Epithelial cell of prostate (primary cell): ENCODE data around the gene C2orf15.
"Not testable (repeated sequence)": the region's sequence is repeated elsewhere in the genome, so short reads cannot be mapped to it uniquely, and the experiment has no call there.

Source experiments
- DNase-seq: peaks from one replicate; pipeline ENCODE4 v3.0.0-alpha.2; 2011; ENCODE audit warnings: low read depth, low spot score
- H3K27ac ChIP-seq: fragments of 450-650 bp; 2 replicates; pipeline ENCODE4 v1.5.1; 2017; ENCODE audit warnings: mild to moderate bottlenecking

C2orf15 gene, protein sequence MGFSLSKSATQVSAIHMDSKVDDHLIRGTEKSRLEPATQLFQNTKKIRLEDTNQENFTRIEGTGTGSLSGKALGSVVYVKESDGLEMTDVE

DNA sequence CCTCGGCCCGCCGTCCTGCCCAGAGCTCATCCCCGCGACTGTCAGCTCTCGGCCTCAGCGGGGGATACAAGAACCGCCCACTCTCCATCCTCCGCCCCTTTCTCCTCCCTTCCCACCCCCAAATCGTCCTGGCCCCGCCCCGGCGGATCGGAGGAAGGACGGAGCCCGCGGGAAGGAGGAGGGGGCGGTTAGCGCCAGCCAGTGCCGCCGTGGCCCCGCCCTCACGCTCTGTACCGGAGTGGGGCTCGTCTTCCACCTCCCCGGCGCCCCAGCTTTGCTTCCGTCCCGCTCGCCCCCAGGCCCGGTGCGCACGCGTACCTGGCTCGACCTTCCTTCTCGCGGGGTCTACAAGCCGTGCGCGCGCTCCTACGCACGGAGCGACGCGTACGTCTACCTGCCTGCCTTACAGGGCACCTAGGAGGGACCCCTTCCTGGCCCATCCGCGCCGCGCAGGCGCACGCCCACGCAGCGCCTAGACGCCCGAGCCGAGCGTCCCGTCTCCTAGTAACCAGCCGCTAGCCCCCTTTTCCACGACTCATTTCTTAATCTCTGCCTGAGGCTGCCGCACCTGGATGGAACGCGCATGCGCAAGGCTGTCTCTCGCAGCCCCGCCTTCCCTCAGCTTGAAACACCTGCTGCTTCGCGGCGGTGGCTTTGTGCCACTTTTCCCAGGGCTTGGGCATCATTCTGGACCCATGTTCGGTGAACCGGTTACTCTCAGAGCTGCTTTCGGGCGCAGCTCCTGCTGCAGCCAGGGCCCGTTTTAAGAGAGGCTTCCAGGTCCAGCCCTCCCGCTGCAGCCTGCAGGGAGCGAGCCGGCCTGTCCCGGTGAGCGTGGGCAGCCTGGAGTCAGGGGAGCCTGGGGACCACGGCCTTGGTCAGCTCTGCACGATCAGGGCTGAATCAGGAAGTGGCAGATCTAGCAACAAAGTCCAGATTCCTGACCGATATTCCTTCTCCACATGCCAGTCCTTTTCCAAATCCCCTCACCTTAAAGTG lies at the start of gene C2orf15:
Gene C2orf15 (plus strand): TSS at position 598 of the 999 bp plus-strand sequence. CDS start 8,852 bp downstream, outside the sequence.
- peak; percentile 78 for DNase-seq
- peak within 1 kb of the TSS; percentile 85 for H3K27ac ChIP-seq

DNA sequence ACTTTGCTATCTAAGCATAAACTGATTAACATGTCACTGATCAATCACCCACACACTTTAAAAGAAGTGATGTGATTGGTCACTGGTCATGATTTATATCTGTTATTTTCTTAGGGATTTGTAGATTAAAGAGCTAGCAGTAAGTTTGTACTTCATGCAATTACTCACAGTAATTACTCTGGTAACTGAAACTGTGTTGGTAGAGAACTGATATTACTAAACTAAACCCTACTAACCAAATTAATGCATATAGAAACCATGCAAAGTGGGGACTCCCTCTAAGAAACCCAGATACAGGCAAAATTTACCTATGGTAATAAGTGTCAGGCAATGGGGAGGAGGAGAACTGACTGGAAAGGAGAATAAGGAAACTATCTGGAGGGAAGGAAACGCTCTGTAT lies 44.8 kb upstream of the C2orf15 start:
- DNase-seq: no peak
- H3K27ac ChIP-seq: no peak overlapping the region

DNA sequence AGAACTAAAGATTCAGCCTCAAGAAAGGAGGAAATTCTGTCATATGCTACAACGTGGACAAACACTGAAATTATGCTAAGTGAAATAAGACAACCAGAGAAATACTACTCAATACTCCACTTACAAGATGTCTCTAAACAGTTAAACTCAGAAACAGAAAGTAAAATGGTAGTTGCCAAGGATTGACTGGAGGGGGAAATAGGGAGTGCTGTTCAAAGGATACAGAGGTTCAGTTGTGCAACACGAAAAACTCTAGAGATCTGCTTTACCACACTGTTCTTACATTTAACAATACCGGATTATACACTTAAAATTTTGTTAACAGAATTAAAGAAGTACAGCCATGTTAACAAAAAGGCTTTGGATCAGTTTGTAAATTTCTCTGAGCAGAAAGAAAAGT lies 39.8 kb upstream of the C2orf15 start:
- DNase-seq: no peak
- H3K27ac ChIP-seq: no peak overlapping the region

DNA sequence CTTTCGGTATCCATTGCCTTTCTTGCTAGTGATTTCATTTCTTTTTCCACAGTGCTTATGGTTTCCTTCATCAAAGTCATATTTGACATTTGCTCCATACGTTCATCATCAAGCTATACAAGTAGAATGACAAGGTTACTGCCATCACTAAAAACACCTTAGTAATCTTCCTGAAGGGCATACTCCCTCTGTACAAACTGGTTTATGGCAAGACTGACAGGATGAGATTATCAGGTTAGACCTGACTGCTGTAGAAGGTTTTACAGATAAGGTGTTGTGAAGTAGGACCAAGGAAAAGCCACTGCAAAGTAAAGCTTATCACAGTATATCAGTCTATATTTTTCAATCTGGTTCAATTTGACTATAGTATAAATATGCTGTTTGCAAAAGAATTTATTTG lies 37.5 kb upstream of the C2orf15 start:
- no peak overlapping the region for H3K27ac ChIP-seq
- no peak for DNase-seq

DNA sequence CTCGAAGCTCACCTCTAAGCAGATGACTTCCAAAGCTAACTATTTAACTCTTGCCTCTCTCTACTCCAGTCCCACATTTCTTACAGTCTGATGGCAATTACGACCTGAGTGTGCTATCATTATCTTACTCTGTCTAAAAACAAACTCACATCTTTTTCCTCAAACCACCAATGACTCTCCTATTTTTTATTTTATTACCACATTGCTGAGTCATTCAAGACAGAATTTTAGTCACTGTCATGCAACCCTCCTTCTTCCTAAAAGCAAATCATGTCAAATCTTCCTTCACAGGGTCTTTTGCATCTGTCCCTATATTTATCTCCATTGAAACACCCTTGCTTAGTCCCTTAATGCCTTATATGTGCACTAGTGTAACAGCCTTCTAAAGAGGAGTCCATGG lies 34.6 kb upstream of the C2orf15 start:
- DNase-seq: no peak
- no peak overlapping the region for H3K27ac ChIP-seq

DNA sequence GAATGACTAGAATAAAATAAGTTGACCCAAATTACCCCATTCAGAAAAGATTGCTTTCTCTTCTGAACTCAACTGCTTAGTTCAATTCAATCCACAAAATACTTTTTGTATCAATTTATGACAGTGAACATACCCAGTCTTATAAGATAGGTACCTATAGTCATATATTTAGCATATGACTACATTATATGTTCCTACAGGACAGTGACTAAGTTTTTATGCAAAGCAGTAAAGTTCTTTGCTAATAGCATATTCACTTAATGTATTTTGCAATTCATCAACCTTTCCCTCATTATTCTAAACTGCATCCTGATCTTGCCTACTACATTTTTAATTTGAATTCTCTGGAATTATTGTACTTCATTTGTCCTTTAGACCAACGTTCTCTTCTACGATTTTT lies 30.3 kb upstream of the C2orf15 start:
- DNase-seq: no peak
- H3K27ac ChIP-seq: no peak overlapping the region

DNA sequence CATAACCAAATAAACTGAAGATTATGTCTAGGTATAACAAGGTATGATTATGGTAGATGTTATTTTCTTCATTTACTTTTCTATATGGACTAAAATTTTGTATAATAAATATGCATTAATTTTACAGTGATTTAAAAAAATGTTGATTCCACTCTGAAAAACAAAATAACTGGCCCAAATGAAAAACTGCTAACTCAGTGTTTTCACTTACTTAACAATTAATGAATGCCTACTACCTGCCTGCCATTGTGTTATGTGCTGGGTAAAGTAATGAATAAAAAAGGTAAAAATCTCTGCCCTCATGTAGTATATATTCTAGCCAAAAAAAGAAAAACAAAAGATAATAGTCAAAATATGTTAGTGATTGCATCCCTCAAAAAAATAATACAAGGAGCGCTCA lies 29.6 kb upstream of the C2orf15 start:
- H3K27ac ChIP-seq: no peak overlapping the region
- DNase-seq: no peak

DNA sequence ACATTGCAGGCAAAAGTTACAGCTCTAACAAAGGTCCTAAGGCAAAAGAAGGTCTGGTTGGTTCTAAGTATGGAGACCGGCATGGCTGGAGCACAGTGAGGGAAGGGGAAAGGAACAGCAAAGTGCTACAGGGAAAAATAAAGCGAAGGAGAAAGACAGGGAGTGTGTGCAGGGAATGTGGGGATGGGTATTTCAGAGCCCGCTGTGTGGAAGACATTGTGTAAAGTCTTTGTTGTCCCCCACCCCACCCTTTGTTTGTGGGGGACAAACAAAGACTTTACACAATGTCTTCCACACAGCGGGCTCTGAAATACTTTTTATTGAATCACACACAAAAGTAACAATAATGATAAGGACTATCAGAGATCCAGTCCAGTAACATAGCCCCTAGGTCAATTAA lies 28.9 kb upstream of the C2orf15 start:
- DNase-seq: no peak
- H3K27ac ChIP-seq: no peak overlapping the region

DNA sequence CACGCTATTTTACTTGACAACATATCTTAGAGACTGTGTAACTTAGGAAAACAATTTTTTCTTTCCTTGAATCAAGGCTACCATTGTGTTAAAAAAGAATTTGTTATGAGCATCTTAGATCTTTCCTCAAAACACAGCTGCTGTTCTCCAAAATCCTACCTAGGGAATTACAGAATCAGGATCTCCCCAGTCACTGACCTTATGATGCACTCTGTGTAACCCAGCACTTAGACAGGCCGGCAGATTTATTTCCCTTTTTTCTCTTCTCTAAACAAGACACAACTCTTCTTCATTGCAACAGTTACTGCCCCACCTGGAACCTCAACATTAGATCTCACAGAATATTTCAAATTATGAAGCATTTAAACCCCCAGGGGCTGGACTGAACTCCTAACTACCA lies 13.5 kb upstream of the C2orf15 start:
- DNase-seq: no peak
- no peak overlapping the region for H3K27ac ChIP-seq

DNA sequence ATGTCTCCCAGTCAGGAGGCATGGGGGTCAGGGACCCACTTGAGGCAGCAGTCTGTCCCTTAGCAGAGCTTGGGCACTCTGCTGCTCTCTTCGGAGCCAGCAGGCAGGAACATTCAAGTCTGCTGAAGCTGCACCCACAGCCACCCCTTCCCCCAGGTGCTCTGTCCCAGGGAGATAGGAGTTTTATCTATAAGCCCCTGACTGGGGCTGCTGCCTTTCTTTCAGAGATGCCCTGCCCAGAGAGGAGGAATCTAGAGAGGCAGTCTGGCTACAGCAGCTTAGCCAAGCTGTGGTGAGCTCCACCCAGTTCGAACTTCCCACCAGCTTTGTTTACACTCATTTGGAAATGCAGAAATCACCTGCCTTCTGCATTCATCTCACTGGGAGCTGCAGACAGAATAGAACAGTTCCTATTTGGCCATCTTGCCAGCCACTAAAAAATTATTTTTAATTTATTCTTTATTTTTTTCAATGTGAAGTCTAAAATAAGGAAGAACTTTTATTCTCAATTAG lies 6.4 kb upstream of the C2orf15 start:
- H3K27ac ChIP-seq, DNase-seq: not testable (repeated sequence)

DNA sequence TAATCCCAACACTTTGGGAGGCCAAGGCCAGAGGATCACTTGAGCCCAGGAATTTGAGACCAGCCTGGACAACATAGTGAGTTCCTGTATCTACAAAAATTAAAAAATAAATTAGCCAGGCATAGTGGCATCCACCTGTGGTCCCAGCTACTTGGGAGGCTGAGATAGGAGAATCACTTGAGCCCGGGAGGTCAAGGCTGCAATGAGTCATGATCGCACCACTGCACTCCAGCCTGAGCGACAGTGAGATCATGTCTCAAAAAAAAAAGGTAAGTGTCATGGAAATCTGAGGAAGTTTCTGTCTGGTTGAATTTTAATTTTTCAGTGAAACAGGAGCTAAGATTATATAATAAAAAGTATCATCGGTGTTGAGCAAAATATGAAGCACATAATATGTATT lies 2.5 kb upstream of the C2orf15 start:
- H3K27ac ChIP-seq: no peak overlapping the region
- DNase-seq: no peak

DNA sequence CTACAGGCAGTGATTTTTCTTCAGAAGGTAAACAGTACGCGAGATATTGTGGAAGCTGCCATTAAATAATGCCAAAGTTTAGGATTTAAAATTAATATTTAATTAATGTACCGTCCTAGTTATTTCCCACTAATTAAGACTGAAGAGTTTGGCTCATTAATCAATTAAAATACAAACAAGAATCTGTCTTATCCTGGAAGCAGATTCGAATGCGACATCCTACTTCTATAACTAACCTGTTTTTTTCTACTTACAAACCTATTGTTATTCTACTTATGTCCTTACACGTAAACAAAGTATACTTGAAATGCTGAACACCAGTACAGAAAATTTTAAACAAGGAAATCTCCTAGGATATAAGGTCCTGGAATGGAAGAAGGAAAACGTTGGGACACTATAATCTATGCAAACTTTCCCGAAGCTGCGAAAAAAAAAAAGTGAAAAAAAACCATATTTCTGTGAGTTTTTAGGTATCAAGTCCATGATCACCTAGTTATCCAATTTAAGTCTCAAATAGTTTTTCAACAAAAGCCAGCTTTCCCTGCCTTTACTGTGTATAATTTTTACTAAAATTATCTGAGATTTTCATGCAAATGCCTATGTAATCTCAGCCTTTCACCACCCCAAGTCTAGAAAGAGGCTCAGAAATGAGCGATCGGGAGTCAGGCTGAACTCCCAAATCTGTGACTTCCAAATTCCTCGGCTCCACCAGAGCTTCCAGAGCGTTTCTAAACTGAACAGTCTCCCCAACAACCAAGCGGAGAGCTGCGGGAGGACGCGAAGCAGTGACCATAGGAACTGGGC lies 1.2 kb upstream of the C2orf15 start:
- no peak for DNase-seq

DNA sequence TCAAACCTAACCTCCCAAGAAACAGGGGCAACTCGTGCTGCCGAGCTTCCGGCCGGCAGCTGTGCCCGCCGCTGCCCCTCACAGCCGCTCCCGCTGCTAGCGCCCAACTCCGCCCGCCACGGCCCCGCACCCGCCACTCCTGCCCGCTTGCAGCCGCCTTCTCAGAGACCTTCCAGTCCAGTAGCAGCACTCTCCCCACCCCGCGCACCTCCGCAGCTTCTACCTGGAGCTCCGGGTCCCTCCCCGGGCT lies 722 bp upstream of the C2orf15 start:
- DNase-seq: no peak
- peak overlapping the region; percentile 85 for H3K27ac ChIP-seq

More for the DNA sequence above, 1.2 kb upstream of the C2orf15 start:
- H3K27ac ChIP-seq: peak overlapping the region; percentile 85

DNA sequence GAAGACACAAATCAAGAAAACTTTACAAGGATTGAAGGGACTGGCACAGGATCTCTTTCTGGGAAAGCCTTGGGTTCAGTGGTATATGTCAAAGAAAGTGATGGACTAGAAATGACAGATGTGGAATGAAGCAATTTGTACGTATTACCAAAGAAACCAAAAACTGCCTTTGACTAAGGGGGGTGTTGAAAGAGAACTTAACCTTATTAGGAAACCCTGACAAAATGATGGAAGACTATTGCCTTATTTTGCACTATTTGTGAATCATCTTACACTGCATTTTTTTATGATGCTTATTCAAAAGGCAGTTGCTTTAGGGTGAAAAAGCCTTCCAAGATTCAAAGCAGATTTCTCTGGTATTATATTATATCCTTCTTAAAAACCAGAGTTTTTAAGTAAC lies 9.2 kb downstream of the C2orf15 start:
- H3K27ac ChIP-seq: no peak overlapping the region
- DNase-seq: no peak

DNA sequence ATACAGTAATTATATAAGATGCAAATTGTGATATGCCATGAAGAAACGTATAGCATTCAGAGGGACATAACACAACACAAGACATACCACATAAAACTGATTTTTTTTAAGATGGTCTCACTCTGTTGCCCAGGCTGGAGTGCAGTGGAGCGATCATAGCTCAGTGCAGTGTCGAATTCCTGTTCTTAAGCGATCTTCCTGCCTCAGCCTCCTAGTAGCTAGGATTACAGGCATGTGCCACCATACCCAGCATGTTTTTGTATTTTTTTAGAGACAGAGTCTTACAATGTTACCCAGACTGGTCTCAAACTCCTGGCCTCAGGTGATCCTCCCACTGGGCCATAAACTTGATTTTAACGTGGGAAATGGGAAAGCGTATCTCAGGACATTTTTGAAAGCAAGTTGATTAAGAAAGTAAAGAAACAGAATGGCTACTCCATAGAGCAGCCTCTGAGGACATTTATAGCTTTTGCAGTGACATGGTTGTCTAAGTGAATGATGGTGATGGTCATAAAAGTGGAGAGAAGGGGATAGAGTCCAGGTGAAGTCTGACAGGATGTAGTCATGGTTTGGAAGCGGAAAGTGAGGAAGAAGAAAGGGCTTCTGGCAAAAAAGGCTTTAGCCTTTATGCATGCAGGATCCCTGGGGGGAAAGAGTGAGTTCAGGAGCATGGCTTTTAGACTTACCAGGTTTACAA lies 10.8 kb downstream of the C2orf15 start:
- H3K27ac ChIP-seq: no peak overlapping the region
- no peak for DNase-seq

DNA sequence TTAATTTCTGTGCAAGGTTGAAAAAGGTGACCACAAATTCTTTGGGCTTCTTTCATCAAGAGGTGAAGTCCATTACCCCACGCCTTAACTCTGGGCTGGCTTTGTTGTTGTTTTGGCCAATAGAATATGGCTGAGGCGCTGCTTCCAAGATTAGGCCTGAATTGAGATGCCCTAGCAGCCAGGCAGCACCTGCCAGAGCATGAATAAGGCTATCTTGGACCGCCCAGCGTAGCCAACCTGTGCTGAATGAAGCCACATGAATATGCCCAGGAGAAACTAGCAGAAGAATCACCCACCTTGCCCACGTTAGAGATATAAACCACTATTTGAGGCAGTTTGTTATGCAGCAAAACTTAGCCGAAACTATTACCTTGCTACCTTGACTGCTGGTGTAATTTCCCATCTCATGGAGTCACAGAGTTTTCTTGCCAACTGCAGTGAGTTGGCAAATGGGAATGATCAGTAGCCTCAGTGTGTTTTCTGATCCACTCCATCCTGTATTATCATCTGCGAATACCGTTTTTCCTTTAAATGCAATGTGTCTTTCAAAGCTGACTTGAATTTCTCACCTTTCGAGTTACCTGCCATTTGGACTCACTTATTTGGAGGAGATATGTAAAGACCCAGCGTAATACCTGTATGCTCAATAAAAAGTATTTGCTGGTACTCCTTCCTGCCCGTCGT lies 12.6 kb downstream of the C2orf15 start:
- H3K27ac ChIP-seq: peak overlapping the region; percentile 68

DNA sequence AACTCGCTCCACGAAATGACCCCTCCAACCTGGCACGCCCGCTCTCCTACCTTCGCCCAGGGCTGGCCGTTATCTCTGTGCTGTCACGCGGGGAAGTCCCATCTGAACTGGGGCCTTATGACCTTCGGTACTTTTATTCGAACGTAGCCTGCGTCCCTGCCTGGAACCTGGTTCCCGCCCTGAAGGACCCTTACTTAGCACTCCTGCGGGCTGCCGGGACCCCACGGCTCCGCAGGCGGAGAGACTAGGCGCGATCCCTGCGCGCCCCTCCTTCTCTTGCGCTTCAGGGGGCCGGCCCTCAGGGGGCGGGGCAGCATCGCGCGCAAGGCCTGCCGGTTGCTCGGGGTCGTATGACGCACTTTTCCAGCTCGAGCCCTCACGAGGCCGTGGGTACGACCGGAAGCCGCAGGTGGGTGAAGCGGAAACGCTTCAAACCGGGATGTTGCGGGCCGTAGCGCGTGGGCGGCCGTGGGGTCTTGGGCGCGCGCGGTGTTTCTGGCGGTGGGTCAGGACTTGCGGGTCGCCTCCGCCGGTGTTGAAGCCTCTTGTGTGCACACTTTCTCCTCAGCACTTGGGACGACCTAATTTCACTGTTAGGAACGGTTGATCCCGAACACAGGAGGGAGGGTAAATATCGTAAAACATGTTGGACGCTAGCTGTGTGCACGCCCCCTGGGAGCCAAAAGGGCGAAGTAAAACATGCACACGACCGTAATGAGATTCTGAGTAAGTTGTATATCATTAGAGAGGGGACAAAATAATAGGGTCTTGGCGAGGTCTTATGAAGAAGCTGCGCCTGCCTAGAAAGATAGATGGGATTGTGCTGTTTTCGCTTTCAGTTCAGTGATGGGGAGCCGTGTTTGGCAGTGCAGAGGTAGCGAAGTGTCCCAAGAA lies 13.4 kb downstream of the C2orf15 start, which contains the start of the genes LIPT1 and TSGA10:
Gene LIPT1 (plus strand): TSS at position 325 of the 894 bp plus-strand sequence. CDS start 6,991 bp downstream, outside the sequence.
Gene TSGA10 (minus strand): TSS at position 300 of the 894 bp plus-strand sequence. CDS start 45,503 bp downstream, outside the sequence.
- H3K27ac ChIP-seq: peak within 1 kb of the TSS; percentile 68
- peak; percentile 44 for DNase-seq

More for the DNA sequence above, 12.6 kb downstream of the C2orf15 start:
- no peak for DNase-seq

DNA sequence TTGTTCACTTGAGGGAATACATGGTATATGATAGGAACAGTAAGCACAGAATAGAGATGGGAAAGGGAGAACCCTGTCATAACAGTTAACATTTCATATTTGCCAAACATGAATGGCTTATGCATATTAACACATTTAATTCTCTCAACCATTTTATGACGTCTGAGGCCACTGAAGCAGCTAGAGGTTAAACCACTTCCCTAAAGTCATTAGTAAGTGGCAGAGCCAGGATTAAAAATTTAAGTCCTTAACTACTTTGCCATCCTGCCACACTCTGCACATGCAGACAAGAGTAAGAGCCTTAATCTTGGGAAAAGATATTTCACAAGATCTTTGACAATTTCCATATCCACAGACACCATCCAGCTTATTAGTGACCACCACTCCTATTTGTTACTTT lies 15.4 kb downstream of the C2orf15 start:
- H3K27ac ChIP-seq: no peak overlapping the region

More for the DNA sequence above, 15.4 kb downstream of the C2orf15 start:
- DNase-seq: no peak
